ACC112 (cell line): ENCODE measurements around the gene PI4K2B.
A peak's percentile ranks its signal among the peaks of the same experiment; 100 is the strongest.
"Not testable (repeated sequence)": the region's sequence is repeated elsewhere in the genome, so short reads cannot be mapped to it uniquely, and the experiment has no call there.

Experiments
- H2AFZ ChIP-seq: fragments of 200-600 bp; sonication (generic); one replicate; pipeline ENCODE4 v1.6.0; 2017; ENCODE audit warnings: antibody characterized with exemption, low read length; ENCODE audit not compliant: unreplicated experiment
- H3K27ac ChIP-seq: fragments of 200-600 bp; sonication (generic); 2 replicates; pipeline ENCODE4 v1.5.1; 2014; ENCODE audit warnings: low read depth, mild to moderate bottlenecking, antibody characterized with exemption, low read length, moderate library complexity
- H3K27me3 ChIP-seq: fragments of 200-600 bp; sonication (generic); 2 replicates; pipeline ENCODE4 v1.6.1; 2014; ENCODE audit warnings: mild to moderate bottlenecking, antibody characterized with exemption, low read length, moderate library complexity, mixed read lengths; ENCODE audit not compliant: insufficient read depth
- H3K36me3 ChIP-seq: fragments of 200-600 bp; sonication (generic); 2 replicates; pipeline ENCODE4 v1.6.1; 2016; ENCODE audit warnings: mild to moderate bottlenecking, antibody characterized with exemption, low read length, moderate library complexity, mixed read lengths; ENCODE audit not compliant: insufficient read depth
- H3K4me1 ChIP-seq: fragments of 200-600 bp; sonication (generic); one replicate; pipeline ENCODE4 v1.6.1; 2016; ENCODE audit warnings: low read length, mixed read lengths; ENCODE audit not compliant: insufficient read depth, unreplicated experiment, control insufficient read depth
- H3K4me3 ChIP-seq: fragments of 200-600 bp; sonication (generic); 2 replicates; pipeline ENCODE4 v1.5.1; 2014; ENCODE audit warnings: mild to moderate bottlenecking, low read depth, low read length
- H3K79me2 ChIP-seq: fragments of 200-600 bp; sonication (generic); one replicate; pipeline ENCODE4 v1.6.0; 2016; ENCODE audit warnings: low read length; ENCODE audit not compliant: control insufficient read depth, unreplicated experiment, insufficient read depth

Gene PI4K2B

DNA sequence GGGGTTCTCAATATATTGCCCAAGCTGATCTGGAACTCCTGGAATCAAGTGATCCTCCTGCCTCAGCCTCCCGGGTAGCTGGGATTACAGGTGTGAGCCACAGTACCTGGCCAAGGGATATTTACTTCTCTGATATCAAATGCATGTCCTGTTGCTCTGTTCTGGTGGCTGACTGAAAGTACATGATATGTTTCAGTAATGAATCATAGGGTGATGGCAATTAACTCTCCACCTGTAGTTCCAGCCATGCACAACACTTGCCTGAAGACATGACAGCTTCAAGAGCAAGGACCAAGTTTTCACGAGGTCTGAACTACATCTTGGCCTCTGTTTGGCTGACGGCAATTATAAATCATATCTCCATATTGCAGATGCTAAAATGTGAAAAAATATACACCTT, 87.9 kb downstream of the PI4K2B start:
- no peaks in the 10 kb centered on the region for H3K27me3 ChIP-seq
- no peak overlapping the region for H3K4me3 ChIP-seq
- H2AFZ ChIP-seq: no peak overlapping the region
- H3K79me2 ChIP-seq: peaks cover 6% of the 10 kb centered on the region
- H3K4me1 ChIP-seq: peaks cover 30% of the 10 kb centered on the region
- H3K36me3 ChIP-seq: peaks cover 7% of the 10 kb centered on the region; the same call in 1 of the 2 replicates
- peak overlapping the region; percentile 98 for H3K27ac ChIP-seq

DNA sequence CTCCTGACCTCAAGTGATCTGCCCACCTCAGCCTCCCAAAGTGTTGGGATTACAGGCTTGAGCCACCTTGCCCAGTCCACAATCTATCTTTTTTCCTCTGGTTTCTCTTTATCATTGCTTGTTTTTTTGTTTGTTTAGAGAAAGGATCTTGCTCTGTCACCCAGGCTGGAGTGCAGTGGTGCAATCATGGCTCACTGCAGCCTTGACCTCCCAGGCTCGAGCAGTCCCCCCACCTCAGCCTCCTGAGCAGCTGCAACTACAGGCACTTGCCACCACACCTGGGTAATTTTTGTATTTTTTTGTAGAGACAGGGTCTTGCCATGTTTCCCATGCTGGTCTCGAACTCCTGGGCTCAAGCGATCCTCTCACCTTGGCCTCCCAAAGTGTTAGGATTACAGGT, 94.6 kb downstream of the PI4K2B start:
- not testable (repeated sequence) for H3K27me3 ChIP-seq, H3K4me3 ChIP-seq, H3K36me3 ChIP-seq, H3K27ac ChIP-seq, H3K79me2 ChIP-seq, H2AFZ ChIP-seq
- H3K4me1 ChIP-seq: peaks cover 14% of the 10 kb centered on the region
